Fibroblast of peridontal ligament (primary cell): ENCODE results near the gene MYO15B.

ENCODE experiments used
- DNase-seq: peaks from one replicate; pipeline ENCODE4 v3.0.0-alpha.2; 2010; ENCODE audit errors: extremely low read depth

MYO15B gene

DNA sequence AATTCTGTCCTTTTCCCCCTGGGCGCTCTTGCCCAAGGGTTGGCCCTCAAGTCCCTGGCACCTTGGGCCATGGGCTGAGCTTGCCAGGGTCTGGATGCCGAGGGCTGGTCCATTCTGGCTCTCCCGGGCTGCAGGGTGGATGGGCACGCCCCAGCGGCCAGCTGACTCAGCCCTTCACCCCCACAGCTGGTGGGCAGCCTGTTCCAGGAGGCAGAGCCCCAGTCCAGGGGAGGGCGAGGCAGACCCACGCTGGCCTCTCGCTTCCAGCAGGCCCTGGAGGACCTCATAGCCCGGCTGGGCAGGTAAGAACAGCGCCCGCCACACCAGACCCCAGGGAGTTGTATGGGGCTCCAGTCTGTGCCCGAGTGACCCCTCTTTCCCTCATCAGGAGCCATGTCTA is 15.0 kb downstream of the MYO15B start:
- DNase-seq = no peak

DNA sequence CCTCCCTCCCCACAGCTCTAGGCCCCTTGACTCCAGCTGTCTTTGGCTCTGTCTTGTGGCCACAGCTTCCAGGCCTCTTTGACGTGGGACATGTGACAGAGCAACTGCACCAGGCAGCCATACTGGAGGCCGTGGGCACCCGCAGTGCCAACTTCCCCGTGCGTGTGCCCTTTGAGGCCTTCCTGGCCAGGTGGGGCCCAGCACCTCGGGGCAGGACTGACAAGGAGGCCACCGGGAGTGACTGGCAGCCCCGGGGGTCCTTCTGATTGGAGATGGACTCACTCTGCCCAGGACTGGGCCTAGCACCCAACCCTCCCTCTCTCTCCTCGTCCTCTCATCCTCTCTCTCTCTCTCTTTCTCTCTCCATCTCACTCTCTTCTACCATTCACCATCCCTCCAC is 15.5 kb downstream of the MYO15B start:
- DNase-seq = no peak

DNA sequence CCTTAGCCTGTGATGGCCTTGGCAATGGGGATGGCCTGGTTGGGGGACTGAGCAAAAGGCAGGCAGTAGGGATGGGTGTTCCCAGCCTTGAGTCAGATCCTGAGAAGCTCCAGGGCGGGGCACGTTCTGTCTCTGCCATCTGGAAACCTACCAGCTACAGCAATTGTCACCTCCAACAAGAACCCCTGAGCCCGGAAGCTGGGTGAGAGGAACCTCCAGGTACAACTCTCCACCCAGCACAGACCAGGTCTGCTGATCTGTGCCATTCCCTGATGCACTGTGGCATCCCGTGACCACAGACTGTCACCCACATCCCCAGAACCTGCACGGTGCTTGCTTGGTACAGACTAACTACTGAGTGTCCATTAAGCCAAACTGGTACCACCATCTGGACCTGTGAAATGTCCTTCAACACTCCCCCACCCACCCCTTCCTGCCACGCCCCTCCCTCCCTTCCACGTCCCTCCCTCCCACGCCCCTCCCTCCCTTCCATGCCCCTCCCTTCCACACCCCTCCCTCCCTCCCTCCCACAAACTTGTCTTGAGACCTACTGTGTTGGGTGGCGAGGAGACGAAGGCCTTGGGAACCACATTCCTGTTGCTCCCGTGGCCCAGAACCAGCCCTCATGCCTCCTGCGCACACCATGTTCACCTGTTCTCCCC is 16.6 kb downstream of the MYO15B start:
- no peak for DNase-seq

DNA sequence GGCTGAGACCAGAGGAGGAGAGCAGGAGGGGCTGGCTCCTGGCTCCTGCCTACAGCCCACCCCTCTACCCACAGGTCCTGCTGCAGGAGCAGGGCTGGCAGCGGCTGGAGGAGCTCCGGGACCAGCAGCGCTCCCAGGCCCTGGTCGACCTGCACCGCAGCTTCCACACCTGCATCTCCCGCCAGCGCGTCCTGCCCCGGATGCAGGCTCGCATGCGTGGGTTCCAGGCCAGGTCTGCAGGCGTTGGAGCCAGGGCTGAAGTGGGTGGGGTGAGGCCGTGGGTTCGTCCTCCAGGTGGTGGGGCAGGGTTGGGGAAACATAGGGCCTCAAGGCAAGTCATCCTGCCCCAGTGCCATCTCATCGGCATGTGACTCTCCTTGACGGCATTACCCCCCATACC is 18.2 kb downstream of the MYO15B start:
- DNase-seq = no peak

DNA sequence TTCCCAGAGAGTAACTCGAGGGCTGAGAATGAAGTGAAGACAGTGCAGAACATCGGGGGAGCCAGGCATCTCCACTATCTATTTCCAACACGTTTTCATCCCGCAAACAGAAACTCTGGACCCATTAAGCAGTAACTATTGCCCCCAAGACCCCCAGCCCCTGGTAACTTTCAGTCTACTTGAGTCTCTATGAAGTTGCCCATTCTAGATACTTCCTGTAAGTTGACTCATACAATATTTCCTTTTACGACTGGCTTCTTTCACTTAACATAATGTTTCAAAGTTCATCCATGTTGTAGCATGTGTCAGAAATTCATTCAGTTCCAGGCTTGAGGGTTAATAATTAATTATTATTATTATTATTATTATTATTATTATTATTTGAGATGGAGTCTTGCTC is 19.5 kb downstream of the MYO15B start:
- DNase-seq = no peak

DNA sequence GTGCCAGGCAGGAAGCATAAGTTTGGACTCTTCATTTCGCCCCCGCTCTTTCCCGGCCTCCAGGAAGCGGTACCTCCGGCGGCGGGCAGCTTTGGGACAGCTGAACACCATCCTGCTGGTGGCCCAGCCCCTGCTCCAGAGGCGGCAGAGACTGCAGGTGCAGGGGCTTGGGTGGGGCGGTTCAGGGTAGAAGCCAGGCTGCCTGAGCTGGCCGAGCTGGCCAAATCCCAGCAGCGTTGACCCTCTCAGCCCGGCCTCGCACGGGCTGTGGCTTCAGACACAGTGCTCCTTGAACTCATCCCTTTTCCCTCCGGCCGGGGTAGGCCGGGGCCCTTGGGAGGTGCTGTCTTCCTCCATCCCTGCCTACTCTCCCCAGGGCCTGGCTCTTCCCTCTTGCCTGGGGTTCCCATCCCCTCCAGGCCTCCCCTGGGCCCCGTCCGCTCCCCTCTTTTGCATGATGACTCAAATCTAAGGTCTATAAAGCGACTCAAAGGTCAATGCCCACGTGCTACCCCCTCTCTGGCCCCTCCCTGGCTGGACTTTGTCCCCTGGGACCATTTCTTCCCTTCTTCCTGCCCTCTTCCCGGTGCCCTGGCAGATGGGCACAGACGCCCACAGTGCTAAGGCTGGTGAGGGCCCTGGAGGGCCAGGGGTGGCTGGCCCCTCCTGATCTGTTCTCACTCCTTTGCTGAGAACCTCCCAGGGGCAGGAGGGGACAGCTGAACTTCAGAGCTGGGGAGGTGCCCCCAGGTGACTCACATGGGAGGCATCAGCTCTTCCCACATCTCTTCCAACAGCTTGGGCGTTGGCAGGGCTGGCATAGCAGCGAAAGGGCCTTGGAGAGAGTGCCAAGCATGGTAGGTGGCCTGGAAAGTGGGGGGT is 22.7 kb downstream of the MYO15B start:
- no peak for DNase-seq

DNA sequence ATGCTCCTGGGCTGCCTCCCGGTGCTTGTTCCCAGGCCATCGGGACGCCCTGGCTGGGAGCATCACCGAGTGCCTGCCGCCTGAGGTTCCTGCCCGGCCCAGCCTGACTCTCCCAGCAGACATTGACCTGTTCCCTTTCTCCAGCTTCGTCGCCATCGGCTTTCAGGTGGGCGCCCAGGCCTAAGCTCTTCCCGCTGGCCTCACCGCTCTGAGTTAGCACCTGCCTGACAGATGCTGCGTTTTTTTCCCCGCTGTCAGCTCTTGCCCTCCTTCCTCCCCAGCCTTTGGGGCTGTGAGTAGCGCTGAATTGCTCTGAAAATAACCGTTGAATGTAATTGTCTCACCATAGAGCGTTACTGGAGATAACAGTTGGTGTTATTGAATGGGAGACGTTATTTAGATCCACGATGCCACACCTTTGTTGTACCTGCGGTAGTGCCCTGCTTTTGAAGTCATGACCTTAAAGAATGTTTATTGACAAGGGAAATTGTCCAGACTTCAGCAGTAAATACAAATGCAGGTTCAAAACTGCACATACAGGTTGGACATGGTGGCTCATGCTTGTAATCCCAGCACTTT is 24.3 kb downstream of the MYO15B start:
- DNase-seq = no peak

DNA sequence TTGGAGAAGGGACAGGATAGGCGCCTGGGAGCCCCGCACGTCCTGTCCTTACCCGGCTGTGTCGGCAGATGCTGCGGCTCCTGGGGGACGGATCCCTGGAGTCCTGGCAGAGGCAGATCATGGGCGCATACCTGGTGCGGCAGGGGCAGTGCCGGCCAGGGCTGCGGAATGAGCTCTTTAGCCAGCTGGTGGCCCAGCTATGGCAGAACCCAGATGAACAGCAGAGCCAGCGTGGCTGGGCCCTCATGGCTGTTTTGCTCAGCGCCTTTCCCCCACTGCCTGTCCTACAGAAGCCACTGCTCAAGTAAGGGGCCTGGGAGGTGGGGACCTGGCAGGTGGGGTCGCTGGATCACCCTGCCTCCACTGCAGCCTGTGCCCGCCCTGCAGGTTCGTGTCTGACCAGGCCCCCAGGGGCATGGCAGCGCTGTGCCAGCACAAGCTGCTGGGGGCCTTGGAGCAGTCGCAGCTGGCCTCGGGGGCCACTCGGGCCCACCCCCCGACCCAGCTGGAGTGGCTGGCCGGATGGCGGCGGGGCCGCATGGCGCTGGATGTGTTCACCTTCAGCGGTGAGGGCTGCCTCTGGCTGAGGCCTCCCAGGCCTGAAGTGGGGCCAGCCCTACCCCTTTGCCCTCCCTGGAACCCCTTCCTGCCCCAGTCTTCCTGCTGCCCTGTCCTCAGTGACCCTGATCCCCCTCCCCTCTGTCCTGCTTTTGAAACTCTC is 25.5 kb downstream of the MYO15B start:
- no peak for DNase-seq

DNA sequence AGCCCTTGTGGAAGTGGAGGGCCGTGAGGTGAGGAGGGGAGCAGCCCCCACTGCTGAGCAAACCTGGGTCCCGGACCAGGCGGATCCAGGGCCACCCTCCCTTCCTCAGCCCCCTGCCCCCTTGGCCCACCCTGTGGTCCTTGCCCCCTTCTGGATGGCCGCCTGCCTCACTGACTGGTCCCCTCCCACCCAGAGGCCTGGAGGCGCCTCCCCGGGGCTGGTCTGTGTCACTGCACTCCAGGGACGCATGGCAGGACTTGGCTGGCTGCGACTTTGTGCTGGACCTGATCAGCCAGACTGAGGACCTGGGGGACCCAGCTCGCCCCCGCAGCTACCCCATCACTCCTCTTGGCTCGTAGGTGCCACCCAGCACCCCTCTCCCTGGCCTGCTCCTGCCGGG is 26.4 kb downstream of the MYO15B start:
- no peak for DNase-seq

DNA sequence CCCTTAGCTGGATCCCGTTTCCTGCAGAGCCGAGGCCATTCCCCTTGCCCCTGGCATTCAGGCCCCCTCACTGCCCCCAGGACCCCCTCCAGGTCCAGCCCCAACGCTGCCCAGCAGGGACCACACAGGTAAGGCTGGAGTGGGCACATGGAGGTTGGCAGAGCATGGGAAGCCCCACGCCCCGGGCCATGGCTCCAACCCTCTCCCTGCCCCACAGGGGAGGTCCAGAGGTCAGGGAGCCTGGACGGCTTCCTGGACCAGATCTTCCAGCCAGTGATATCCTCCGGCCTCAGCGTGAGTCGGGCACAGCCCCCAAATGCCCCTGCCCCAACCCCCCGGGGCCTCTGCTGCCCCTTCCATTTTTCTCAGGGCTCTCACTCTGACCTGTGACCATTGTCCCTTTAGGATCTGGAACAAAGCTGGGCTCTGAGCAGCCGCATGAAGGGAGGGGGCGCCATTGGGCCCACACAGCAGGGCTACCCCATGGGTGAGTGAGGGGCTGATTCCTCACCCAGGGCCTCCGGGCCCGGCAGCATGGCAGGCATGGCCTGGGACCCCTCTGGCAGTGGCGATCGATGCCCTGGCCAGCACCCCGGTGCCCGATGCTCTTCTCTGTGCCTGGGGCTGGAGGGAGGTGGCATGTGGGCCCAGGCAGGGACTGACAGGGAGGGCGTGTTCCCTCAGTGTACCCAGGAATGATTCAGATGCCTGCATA is 27.1 kb downstream of the MYO15B start:
- no peak for DNase-seq

DNA sequence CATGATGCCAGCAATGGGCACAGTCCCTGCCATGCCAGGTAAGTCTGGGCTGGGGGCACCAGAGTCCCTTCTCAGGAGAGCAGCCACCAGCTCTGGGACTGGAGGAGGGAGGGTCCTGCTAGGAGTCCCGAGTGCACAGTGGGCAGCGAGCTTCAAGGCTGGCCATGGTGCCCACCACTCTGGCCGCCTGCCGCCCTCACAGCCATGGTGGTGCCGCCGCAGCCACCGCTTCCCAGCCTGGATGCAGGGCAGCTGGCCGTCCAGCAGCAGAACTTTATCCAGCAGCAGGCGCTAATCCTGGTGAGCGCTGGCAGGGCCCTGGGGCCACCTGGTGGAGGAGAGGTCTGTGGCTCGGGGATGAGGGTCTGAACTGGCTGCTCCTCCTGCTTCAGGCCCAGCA is 27.7 kb downstream of the MYO15B start:
- no peak for DNase-seq

DNA sequence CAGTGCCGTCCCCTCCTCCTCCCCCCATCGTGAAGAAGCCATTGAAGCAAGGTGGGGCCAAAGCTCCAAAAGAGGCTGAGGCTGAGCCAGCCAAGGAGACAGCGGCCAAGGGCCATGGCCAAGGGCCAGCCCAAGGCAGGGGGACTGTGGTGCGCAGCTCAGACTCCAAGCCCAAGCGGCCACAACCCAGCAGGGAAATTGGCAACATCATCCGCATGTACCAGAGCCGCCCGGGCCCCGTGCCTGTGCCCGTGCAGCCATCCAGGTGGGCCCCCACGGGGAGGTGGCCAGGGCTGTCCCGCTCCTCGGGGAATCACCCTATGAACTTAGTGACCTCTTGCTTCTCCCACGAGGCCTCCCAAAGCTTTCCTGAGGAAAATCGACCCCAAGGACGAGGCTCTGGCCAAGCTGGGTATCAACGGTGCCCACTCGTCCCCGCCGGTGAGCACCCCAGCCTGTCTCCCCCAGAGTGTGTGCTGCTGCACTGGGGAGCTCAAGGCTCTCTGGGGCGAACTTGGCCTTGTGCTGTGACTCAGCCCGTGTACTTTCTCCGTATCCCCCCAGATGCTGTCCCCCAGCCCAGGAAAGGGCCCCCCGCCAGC is 29.0 kb downstream of the MYO15B start:
- no peak for DNase-seq

DNA sequence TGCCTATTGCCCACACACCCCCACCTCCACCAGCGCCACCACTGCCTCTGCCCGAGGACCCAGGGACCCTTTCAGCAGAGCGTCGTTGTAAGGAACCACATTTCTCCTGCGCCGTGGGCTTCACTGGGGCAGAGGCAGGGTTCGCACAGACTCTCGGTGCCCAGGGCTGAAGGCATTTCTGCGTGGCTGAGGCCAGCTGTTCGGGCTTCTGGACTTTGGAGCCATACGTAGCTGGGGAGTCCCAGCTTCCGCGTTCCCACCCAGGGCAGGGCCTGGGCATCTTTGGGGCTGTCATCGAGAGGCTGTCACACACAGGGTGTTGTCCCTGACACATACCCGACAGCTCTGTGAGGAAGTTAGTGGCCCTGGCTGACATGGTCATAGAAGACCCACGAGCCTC is 29.6 kb downstream of the MYO15B start:
- no peak for DNase-seq

DNA sequence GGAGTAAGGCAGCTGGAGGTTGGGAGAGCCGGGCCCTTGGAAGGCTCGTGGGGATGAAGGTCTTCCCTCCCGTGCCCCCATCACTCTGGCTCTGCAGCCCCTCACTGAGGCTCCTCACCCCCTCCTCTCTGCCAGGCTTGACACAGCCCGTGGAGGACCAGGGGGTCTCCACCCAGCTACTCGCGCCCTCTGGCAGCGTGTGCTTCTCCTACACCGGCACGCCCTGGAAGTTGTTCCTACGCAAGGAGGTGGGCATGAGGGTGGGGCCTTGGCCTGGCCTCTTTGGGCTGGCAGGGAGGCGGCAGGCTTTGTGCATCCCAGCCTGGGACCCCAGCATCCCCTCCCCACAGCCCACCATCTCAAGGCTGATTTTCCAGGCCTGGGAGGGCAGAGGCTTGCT is 30.1 kb downstream of the MYO15B start:
- DNase-seq = no peak

DNA sequence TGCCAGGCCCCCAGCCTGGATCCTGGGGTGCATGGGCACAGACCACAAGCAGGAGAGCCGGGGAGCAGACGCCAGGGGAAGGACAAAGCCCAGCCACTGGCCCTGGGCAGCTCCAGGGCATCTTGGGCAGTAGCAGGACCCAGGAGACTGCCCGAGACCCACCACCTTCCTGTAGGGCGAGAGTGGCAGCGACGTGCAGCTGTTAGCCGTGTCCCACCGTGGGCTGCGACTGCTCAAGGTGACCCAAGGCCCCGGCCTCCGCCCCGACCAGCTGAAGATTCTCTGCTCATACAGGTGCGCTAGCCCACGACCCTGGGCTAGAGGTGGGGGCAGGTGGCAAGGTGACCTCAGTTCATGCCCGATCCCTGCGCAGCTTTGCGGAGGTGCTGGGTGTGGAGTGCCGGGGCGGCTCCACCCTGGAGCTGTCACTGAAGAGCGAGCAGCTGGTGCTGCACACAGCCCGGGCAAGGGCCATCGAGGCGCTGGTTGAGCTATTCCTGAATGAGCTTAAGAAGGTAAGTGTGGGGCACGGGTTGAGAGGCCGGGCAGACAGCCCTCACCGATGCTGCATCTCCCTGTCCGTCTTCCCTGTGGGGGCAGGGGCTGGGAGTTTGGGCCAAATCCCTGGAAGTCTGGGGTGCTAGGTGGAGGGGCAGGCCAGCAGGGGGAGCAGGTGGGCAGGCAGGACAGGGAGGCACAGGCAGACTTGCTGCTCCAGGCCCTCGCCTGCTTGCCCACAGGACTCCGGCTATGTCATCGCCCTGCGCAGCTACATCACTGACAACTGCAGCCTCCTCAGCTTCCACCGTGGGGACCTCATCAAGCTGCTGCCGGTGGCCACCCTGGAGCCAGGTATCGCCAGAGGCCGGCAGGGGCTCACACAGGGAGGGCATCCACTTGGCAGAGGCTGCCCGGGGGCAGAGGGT is 32.2 kb downstream of the MYO15B start:
- peak; percentile 10 for DNase-seq

DNA sequence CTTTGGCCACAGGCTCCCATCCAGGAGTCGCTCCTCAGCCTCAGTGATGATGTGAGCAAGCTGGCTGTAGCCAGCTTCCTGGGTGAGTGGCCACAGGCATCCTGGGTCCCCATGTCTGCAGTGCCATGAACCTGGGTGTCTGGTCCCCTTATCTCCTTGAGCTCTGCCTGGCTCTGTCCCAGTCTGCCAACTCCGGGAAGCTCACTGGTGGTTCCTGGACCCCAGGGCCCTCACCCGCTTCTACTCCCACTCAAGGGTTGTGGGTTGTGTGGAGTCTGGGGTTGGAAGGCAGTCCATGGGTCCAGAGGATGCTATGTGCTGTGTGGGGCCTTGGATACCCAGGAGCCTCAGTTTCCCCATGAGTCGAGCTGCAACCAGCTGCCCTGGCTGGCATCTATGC is 33.9 kb downstream of the MYO15B start:
- DNase-seq = no peak

DNA sequence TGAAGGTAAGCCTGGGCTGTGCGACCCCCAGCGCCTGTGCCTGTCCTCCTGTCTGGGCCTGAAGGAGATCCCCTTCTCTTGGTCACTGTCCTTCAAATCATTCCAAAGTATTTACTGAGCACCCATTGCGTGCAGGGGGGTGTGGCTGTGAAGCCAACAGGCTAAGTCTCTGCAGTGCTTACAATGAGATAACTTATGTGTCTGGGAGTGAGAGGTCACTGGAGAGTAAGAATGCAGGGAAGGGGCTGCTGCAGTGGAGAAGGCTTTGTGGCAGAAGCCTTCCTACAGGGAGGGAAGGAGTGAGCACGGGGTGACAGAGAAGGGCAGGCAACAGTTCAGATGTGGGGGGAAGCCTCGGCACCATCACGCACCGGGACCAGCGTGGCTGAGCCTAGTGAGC is 34.5 kb downstream of the MYO15B start:
- DNase-seq = no peak

DNA sequence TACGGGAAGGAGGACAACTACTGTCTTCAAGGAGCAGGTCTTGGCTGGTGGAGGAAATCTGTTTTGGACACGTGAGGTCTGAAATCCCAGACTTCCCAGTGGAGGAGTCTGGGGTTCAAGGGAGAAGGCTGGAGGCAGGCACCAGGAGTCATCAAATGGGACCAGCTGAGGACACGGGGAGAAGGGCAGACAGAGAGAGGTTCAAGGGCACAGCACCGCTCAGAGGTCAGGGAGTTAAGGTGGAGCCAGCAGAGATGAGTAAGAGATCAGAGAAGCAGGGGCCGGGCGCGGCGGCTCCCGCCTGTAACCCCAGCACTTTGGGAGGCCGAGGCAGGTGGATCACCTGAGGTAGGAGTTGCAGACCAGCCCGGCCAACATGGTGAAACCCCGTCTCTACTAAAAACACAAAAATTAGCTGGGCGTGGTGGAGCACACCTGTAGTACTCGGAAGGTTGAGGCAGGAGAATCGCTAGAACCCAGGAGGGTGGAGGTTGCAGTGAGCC is 35.2 kb downstream of the MYO15B start:
- DNase-seq = no peak

DNA sequence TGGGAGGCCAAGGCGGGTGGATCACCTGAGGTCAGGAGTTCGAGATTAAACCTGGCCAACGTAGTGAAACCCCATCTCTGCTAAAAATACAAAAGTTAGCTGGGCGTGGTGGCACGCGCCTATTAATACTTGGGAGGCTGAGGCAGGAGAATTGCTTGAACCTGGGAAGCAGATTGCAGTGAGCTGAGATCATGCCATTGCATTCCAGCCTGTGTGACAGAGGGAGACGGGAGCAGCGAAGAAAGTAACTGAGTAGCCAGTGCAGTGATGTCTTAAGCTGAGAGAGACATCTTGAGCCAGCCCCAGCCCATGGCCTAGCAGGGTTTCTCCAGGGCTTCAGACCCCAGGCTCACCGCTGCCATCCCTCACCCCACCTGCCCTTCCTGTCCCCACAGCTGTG is 35.8 kb downstream of the MYO15B start:
- no peak for DNase-seq

DNA sequence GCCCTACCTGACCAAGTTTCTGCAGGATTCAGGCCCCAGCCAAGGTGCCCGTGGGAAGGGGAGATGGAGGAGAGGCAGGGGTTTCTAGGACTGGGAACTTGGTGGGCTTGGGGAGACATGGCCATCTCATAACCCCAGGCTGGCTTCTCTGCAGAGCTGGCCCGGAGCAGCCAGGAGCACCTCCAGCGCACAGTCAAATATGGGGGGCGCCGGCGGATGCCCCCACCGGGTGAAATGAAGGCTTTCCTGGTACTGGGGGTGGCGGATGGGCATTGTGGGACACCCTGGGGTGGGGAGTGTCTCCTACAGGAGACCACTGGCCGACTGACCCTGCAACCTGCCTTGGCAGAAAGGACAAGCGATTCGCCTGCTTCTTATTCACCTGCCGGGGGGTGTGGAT is 36.4 kb downstream of the MYO15B start:
- no peak for DNase-seq
